GM12892 (cell line): ENCODE data around the gene PRELP.

ENCODE experiments used
- POLR2A ChIP-seq: IDR thresholded peaks from 2 replicates; pipeline ENCODE4 v1.6.1; 2011; ENCODE audit warnings: low read depth, low read length, control low read depth
- TAF1 ChIP-seq: IDR thresholded peaks from 2 replicates; pipeline ENCODE4 v1.6.1; 2011; ENCODE audit warnings: low read depth, mild to moderate bottlenecking, control low read depth, low read length, borderline replicate concordance

GRCh38 chr1:203518541-203518940 is 42.9 kb downstream of the PRELP start:
- TF ChIP-seq POLR2A, result no peak
- no peak for TF ChIP-seq TAF1
